GM21381 (cell line): ENCODE results near the gene SYN1.
"Not testable (repeated sequence)": the region's sequence is repeated elsewhere in the genome, so short reads cannot be mapped to it uniquely, and the experiment has no call there.

ENCODE experiments used
- ATAC-seq: cut with Tn5 transposase; IDR thresholded peaks from one replicate; pipeline ENCODE4 v1.9.1; 2021; ENCODE audit warnings: mild to moderate bottlenecking, moderate library complexity; ENCODE audit not compliant: unreplicated experiment

The SYN1 gene

DNA sequence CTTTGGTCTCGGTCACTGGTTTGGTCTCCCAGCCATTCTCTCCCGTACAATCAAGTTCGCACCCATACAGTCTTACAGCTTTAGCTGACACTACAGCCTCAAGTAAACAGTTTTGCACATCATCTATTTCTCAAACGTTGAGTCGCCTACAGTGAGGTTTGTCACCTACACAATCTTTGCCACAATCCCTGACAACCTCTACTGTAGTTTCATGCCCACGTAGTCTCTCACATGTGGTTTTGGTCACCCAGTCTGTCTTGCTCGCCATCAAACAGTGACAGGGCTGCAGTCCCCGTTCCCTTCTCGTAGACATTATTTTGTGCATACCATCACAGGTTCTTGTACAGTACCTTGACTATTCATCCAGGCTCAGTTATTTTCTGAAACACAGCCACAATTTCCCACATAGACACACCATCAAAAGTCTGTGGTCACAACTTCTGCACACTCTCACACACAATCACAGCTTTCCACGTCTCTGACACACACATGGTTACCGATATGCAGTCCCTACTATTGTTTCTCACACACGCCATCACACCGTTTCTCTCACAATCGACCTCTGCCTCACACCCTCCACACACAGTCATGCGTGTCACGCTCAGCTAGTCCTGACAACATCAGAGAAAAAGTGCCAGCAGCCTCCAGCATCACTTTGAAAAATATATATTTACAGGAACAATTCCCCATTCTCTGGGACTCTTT lies 15.4 kb upstream of the SYN1 start:
- ATAC-seq: no peak

DNA sequence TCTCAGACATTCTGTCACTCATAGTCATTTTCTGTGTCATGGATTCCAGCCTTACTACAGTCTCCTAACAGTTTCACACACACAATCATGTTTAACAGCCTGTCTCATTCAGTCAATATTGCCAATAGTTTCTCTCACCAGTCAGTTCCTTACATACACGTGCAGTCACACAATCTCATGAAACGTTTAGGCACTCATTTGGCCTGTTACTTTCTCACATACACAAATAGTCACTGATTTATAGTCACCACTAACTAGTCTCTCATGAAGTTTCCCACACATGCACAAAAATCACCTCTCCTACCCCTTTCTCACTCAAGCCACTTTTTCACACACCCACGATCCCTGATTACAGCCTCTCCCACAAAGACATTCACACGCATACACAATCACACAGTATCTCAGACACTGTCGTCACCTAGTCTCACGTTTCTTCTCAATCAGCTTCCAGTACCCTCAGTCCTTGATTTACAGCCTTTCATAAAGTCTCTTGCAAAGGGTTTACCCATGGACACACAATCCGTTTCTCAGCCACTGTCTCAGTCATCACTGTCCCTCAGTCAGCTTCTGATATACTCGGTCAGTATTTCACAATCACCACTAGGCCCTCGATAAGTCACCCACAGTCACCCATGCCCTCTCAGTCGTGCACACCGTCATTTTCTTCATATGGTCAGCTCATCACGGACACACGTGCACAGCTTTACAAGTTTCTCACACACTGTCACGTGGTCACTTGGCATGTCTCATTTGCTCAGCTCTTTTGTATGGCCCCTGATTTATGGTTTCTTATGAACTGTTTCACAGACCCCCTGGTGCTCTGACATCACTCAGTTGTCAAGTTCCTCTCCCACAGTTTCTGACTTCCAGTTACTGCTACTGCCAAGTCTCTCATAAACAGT lies 14.3 kb upstream of the SYN1 start:
- no peak for ATAC-seq

DNA sequence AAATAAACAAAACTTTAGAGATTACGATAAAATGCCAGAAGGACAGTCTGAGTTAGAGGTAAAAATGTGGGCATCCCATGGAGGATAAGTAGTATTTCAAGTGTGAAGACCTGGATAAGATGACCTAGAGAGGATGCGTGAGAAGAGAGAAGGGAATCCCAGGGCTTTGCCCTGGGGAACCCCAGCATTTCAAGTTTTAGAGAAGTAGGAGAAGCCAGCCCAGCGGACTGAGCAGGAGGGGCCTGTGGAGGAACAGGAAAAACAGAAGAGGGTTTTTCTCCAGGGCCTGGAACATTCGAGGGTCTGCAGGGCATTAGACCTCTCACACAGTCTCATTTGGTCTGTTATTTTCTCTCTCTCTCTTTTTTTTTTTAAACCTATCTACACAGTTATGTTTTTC lies 13.0 kb upstream of the SYN1 start:
- ATAC-seq: no peak

DNA sequence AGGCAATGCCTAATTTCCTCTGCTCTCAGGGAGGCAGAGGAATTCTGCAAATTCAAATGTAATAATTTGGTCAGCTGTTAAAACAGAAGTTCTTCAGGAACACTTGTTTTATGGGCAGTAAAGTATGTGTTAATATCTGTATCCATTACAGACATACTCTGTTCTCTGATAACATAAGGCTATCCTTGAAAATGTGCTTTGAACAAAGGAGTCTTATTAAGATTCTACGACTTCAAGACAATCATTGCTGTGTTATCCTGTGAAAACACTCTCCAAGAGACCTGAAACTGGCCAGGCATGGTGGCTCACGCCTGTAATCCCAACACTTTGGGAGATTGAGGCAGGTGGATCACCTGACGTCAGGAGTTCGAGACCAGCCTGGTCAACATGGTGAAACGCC lies 12.0 kb upstream of the SYN1 start:
- no peak for ATAC-seq

DNA sequence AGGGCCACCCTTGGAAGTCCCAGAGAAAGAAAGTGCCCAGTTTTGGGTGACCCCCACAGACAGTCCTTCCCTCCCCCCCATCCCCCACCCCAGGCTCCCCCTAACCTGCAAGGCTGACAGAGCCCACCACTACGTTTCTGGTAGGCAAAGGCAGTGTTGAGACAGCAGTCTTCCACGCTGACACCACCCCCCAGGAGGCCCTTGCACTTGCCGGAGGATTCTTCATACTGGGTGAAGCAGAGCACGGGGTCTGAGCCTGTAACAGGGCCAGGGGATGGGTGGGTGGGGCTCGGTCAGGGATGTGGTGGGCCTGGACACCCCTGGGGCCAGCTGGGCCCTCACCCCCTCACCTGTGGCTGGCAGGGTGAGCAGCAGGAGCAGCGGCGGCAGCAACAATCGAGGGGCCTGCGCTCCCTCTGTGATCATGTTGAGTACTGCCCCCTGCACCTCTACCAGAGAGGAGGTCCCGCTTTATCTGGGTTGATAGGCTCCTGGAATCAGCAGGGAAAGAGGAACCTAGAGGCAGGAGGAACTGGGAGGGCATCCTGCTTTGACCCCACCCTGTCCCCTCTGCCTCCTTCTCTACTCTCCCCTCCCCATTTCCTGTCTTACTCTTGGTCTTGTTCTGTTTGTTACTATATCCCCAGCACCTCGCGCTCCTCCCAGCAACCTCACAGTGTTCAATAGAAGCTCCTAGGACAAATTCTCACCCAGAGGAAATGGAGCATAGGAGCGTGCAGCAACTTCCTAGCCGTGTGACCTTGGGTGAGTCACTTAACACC lies 10.0 kb upstream of the SYN1 start, which contains the start of gene CFP:
Gene CFP, minus strand, starts transcription at position 512 of the 782 bp plus-strand sequence. Its CDS starts 86 bp downstream, at position 426.
- no peak for ATAC-seq

DNA sequence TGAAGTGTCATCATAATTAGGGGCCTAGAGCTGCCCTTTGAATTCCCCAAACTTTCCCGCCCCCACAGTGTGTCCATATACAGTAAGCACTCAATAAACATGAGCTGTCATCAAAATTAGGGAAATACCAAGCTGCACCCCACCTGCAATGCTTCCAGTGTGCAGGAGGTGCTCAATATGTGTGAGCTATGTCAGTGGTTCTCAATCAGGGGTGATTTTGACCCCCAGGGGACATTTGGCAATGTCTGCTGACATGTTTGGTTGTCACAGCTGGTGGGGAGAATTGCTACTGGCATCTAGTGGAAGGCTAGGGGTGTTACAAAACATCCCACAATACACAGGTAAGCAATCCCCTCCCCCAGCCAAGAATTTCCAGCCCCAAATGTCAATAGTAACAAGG lies 9.3 kb upstream of the SYN1 start:
- ATAC-seq: no peak

DNA sequence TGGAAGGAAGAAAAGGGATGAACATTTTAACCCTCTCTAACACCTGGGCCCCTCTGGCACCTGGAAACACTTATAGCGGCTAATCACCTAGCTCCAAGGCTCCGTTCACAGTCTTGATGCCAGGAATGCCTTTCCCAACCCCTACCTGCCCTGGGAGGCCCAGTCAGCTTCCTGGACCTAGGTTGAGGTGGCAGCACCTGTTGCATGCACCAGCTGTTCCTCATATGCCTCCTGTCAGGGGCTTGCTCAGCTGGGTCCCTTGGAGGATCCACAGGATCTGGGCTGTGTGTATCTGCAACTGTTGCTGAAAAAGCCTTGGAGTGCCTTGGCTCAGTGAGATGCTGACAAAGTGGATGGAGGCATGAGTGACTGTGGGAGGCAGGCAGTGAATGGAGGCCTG lies 5.7 kb upstream of the SYN1 start:
- no peak for ATAC-seq

DNA sequence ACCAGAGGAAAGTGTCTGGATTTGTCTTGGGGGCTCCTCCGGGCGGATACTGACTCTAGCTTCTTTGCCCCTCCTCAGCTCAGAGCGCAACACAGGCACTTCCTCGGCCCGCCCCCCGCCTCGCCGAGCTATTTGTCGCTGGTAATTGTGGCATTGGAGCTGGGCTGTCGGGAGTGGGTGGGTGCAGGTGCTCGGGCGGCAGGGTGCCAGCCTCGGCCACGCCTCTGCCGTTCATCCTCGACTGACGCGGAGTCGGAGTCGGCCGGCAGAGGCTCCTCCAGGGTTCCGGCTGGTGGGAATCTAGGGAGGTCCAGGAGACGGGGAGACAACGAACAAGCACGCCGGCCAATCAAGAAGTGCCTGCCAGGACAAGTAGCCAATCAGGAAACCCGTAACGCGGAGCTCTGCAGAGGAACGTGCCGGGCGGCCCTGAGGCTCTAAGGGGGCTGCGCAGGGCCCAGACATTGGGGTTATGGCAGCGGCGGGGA lies 3.9 kb upstream of the SYN1 start:
- ATAC-seq: no peak

DNA sequence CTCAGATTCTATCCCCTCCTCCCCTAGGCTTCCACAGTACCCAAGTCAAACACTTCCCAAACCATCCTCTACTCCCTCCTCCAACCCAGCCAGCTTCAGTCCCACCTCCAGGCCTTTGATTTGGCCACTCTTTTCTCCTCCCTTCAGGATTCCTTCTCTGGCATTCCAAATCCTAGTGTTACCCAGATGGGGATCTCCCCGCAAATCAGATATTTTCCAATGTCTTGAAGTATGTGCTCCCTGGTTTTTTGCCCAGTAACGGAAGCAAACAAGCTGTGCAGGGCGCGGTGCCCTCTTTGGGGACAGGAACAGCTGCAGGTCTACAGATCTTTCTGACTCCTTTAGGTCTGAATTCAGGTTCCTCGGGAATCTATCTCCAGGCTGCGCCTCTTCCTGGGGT lies 2.2 kb upstream of the SYN1 start:
- no peak for ATAC-seq

DNA sequence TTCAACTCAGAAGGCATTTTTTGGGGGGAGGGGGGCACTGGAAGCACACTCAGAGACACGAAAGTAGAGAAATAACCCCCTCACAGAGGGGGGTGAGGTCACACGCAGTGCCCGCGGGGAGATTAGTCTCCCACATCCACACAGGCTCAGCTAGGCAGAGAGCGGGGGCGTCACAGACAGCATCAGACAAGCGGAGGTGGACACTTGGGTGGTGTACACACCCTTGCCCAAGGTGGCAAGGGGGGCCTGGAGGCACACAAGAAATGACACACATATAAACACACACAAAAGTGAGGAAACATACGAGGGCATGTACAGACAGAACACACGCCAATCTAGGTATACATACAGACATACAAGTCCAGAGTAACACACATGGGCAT lies 637 bp upstream of the SYN1 start:
- ATAC-seq: no peak

DNA sequence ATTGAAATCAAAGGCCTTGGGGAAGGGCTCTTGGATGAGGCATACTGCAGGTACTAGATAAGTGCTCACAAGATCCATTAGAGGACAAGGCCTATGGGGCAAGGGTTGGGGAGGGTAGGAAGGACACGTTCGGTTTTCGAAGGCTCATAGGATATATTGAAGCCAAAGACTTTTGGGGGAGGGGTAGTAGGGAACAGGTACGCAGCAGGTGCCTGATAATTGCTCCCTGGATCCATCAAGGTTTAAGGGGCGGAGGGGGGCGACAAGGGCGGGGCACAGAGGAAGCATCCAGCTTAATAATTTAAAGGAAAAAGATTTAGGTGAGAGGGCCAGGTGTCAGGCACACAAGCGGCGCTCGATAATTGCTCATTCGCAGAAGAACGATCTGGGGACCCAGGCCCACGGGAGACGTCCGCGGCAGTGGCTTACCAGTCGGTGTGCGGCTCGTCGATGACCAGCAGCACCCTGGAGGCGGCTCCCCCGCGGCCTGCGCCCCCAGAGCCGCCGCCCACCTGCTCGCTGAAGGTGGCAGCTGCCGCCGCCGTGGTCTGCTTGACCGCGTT lies 653 bp downstream of the SYN1 start:
- ATAC-seq: no peak

DNA sequence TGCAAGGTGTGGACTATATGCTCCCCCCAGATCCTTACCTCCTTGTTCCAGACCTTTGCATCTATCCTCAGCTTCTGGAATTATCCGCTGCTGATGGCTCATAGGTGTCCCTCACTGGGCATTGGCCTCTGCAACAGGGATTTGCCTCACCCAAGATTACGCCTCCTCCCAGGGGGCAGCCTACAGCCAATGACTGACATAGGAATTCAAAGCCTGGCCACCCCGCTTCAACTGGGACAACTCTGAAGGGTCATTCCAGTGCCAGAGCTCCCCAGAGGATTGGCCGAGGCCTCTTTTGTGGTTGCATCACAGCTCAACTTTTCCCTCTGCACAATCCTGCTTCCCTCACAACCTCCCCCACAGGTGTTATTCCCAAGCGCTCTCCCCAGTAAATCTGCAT lies 5.0 kb downstream of the SYN1 start:
- ATAC-seq: no peak

DNA sequence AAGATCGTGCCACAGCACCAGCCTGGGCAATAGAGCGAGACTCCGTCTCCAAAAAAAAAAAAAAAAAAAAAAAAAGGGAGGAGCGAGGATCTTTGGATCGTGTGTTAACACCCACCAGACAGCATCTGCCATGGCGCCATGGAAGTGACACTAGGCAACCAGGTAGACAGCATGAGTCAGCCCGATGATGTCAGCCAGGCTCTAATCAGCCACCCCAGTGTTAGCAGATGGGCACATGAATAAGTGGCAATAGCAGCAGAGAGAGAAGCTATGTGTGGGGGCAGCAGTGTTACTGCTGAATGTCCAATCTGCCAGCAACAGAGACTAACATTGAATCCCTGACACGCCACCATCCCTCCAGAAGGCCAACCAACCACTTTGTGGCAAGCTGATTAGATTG lies 6.6 kb downstream of the SYN1 start:
- ATAC-seq: no peak

DNA sequence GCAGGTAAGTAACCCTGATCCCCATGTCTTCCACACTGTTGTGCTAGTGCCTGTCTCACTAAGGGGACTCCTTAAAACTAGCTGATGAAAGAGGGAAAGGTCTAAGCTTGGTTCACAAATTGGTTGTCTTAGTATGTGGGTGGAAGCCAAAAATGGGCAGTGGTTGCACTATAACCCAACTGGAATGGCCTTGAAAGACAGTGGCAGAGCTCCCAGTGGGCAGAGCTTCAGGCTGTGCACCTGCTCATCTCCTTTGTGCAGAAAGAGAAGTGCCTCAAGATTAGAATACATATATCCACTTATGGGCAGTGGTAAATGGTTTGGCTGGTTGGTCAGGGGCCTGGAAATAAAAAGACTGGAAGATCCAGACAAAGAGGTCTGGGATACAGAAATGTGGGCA lies 7.2 kb downstream of the SYN1 start:
- ATAC-seq: no peak

DNA sequence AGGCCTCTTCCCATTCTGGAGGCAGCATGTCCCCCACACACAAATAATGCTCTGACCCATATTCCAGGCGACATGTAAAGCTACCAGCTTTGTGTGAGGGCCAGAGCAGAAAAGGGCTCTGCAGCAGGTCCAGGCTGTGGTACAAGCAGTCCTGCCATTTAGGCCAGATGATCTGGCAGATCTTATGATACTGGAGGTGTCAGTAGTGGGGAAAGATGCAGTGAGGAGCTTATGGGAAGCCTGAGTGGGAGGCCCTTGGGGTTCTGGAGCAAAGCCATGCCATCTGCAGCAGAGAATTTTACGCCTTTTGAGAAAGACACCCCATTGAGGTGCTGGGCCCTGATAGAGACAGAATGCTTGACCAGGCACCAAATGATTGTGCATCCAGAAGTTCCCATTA lies 7.7 kb downstream of the SYN1 start:
- no peak for ATAC-seq

DNA sequence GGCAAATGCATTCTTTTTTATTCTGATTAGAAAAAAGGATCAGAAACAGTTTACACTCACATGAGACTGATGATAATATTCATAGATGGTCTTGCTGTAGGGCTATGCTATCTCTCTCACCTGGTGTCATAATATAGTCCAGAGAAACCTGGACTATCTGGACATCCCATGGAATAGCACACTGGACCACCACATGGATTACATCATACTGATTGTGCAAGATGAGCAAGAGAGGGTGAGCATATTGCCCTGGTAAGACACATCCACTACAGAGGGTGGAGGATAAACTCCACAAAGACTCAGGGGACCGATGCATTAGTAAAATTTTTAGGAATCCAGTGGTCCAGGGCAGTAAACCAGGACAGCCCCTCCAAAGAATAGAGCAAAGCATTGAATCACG lies 8.2 kb downstream of the SYN1 start:
- ATAC-seq: no peak

DNA sequence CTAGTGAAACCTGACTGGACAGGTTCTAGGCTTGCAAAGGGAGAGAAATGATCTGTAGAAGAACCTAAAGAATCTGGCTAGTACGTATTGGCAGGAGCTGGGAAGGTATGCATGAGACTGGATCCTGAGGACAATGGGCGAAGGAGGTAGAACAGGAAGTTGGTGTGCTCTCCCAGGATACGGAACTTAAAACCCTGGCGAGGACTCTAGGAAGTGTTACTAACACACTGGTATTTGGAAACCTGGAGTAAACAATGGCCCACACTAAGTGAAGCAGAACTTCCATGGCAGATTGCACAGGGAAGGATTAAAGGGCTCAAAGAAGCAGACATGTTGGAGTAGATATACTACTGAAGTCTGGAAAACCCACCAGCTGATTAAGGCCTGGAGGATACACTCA lies 9.1 kb downstream of the SYN1 start:
- no peak for ATAC-seq

DNA sequence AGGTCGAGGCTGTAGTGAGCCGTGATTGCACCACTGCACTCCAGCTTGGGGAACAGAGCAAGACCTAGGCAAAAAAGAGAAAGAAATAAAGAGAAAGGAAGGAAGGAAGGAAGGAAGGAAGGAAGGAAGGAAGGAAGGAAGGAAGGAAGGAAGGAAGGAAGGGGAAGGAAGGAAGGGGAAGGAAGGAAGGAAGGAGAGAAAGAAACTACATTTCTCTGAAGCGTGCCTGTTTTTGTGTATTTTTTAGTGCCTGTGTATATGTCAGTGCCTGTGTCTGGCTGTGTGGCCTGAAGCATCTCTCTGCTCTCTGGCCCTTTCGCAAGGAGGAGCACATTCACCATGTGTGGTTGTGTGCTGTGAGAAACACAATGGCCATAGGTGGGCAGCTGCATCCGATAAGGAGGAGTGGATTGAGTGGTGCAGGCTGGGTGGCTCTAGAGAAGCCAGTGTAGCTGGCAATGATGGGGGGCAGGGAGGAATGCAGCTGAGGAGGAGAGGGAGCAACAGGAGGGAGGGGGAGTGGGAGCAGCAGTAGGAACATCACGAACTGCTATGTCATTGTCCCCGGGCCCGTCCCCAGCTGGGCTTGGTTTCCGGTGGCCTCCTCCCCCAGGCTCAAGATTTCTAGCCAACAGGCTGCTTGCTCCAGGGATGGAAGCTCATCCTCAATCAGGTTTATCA lies 11.4 kb downstream of the SYN1 start:
- ATAC-seq: no peak

DNA sequence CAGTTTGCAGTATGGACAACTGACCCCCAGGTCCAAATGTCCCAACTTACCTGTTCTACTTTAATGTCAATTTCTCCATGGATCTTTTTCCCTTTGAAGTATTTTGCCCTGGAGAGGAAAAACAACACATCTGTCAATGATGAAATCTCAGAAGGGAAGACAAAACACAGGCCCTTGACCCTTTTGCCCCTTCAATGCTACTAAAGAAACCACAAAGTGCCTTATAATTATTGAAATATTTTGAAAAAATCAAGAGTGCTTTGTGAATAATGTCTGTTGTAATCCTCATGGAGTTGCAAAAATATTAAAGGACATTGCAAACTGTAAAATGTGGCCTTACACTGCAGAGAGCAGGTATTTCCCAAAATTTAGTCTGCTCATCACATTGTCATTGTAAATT lies 12.6 kb downstream of the SYN1 start:
- no peak for ATAC-seq

DNA sequence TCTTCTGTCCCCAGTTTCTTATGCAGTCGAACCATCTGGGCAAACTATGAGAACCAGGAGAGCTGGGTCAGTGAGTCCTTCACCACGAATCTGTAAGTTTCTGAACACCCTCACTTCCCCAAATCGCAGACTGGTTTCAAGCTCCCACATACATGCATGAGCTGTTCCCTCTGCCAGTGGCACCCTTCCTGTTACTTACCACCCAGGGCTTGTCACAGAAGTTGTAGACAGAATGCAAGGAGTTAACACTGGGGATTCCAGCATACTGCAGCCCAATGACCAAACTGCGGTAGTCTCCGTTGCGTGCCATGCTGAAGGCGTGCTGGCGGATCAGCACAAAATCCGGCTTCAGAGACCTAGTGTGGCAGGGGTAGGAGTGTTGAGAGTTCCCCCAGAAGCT lies 14.6 kb downstream of the SYN1 start:
- no peak for ATAC-seq

DNA sequence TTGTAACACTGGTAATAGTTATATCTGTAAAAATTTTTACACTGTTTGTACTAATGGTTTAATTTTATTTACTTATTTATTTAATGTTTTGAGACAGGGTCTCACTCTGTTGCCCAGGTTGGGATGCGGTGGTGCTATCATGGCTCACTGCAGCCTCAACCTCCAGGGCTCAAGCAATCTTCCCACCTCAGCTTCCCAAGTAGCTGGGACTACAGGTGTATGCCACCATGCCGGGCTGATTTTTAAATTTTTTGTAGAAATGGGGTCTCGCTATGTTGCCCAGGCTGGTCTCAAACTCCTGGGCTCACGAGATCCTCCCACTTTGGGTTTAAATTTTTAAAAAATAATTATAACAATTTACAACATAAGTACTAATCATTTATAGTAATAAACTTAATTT lies 16.5 kb downstream of the SYN1 start:
- ATAC-seq: not testable (repeated sequence)
